Muscle of leg (tissue), 16 donors: ENCODE measurements around the gene FSCB. TPM values are rescaled to one million over a fixed set of nuclear protein-coding genes. Genes with fewer than 3 reads are reported as not detected.
"Not testable (repeated sequence)": the region's sequence is repeated elsewhere in the genome, so short reads cannot be mapped to it uniquely, and the experiment has no call there.

Experiments used
- DNase-seq: peaks from one replicate; pipeline ENCODE4 v3.0.0; 2013
- H3K27ac ChIP-seq: one replicate; pipeline ENCODE4 v1.5.1; 2013; ENCODE audit warnings: mild to moderate bottlenecking, low read length, control low read depth
- H3K27me3 ChIP-seq: one replicate; pipeline ENCODE4 v1.6.1; 2013; ENCODE audit warnings: low read length; ENCODE audit not compliant: control insufficient read depth, insufficient read depth
- H3K36me3 ChIP-seq: one replicate; pipeline ENCODE4 v1.6.1; 2013; ENCODE audit warnings: low read length; ENCODE audit not compliant: control insufficient read depth, insufficient read depth
- H3K4me1 ChIP-seq: one replicate; pipeline ENCODE4 v1.6.1; 2013; ENCODE audit warnings: low read length; ENCODE audit not compliant: control insufficient read depth, insufficient read depth
- H3K4me3 ChIP-seq: one replicate; pipeline ENCODE4 v1.5.1; 2013; ENCODE audit warnings: low read length, control low read depth
- H3K9me3 ChIP-seq: replicated peaks from 2 replicates; pipeline ENCODE4 v1.6.1; 2013; ENCODE audit warnings: low read depth, low read length; ENCODE audit not compliant: control insufficient read depth
- WGBS: methylation state at CpG from one replicate; pipeline ENCODE4 v1.1.5; 2013; ENCODE audit warnings: missing lambda C conversion rate; ENCODE audit not compliant: insufficient coverage; 5-methylcytosine and 5-hydroxymethylcytosine counted together
- long read RNA-seq, 11 donors: transcript quantifications; one replicate each; lab custom pipeline, GENCODE V29; 2026
- polyA plus RNA-seq, 8 donors: library from polyadenylated mRNA; unstranded; fragments of 120-200 nt; gene quantifications; one replicate each; pipeline versions ENCODE4 v1.2.1 to v1.2.3, GENCODE V29; 2013; ENCODE audit warnings: inconsistent platforms in 1 of 8, low replicate concordance in 1 of 8; ENCODE audit not compliant: insufficient read length in 8 of 8, insufficient read depth in 1 of 8
- total RNA-seq: library from RNA; stranded (reverse); fragments of 120-200 nt; gene quantifications from one replicate; pipeline ENCODE4 v1.2.4, GENCODE V29; 2013

The FSCB gene
- 0.04 TPM for total RNA-seq
- polyA plus RNA-seq, result not detected
- long read RNA-seq, donor 1, result 0 reads
- long read RNA-seq, donor 2, result 0 reads
- long read RNA-seq, donor 3, result 0 reads
- long read RNA-seq, donor 4, result 0 reads
- long read RNA-seq, donor 5, result 0 reads
- long read RNA-seq, donor 6, result 0 reads
- long read RNA-seq, donor 7, result 0 reads
- long read RNA-seq, donor 8, result 0 reads
- long read RNA-seq, donor 9, result 0 reads
- long read RNA-seq, donor 10, result 0 reads
- long read RNA-seq, donor 11, result 0 reads

- Histone ChIP-seq H3K4me1 (no peaks in the 10 kb centered on the region), H3K27ac (no peak within 1 kb of the TSS), H3K36me3 (no peaks in the 10 kb centered on the region), H3K4me3 (no peak within 1 kb of the TSS), H3K9me3 (no peaks in the 10 kb centered on the region), H3K27me3 (no peaks in the 10 kb centered on the region)
- no CpG with 5 or more reads among the region's 1 CpG for WGBS
- DNase-seq, result no peak
Measured at GRCh38 chr14:44507183-44507582, at the start of gene FSCB. TSS of gene FSCB (minus strand) at chr14:44507283. CDS start at chr14:44506987, 296 bp downstream.

GRCh38 chr14:44531658-44532057 lies 24.6 kb upstream of the FSCB start:
- DNase-seq, result no peak
- H3K4me1 ChIP-seq, result no peaks in the 10 kb centered on the region
- H3K27ac ChIP-seq, result no peak overlapping the region
- no peaks in the 10 kb centered on the region for H3K36me3 ChIP-seq
- no peaks in the 10 kb centered on the region for H3K27me3 ChIP-seq
- no peaks in the 10 kb centered on the region for H3K9me3 ChIP-seq
- WGBS, result 71% methylated on average over 2 of the region's 2 CpGs
- H3K4me3 ChIP-seq, result no peak overlapping the region

GRCh38 chr14:44530475-44530874 lies 23.4 kb upstream of the FSCB start:
- H3K4me3 ChIP-seq, result no peak overlapping the region
- WGBS, result no CpG with 5 or more reads among the region's 3 CpGs
- no peaks in the 10 kb centered on the region for H3K9me3 ChIP-seq

GRCh38 chr14:44529026-44529425 lies 21.9 kb upstream of the FSCB start:
- no peaks in the 10 kb centered on the region for H3K9me3 ChIP-seq
- no peaks in the 10 kb centered on the region for H3K36me3 ChIP-seq
- H3K4me3 ChIP-seq, result no peak overlapping the region
- H3K4me1 ChIP-seq, result no peaks in the 10 kb centered on the region
- H3K27me3 ChIP-seq, result no peaks in the 10 kb centered on the region
- no peak overlapping the region for H3K27ac ChIP-seq
- no CpG with 5 or more reads among the region's 1 CpG for WGBS
- peak; percentile 47 for DNase-seq

More at GRCh38 chr14:44530475-44530874, 23.4 kb upstream of the FSCB start:
- Histone ChIP-seq H3K27ac (no peak overlapping the region), H3K27me3 (no peaks in the 10 kb centered on the region), H3K36me3 (no peaks in the 10 kb centered on the region), H3K4me1 (no peaks in the 10 kb centered on the region)
- no peak for DNase-seq

GRCh38 chr14:44528180-44528579 lies 21.1 kb upstream of the FSCB start:
- H3K9me3 ChIP-seq, result no peaks in the 10 kb centered on the region
- no peaks in the 10 kb centered on the region for H3K36me3 ChIP-seq
- no peaks in the 10 kb centered on the region for H3K27me3 ChIP-seq
- DNase-seq, result no peak
- H3K4me3 ChIP-seq, result no peak overlapping the region
- H3K4me1 ChIP-seq, result no peaks in the 10 kb centered on the region
- H3K27ac ChIP-seq, result no peak overlapping the region

GRCh38 chr14:44525237-44525636 lies 18.2 kb upstream of the FSCB start:
- H3K27ac ChIP-seq, result no peak overlapping the region
- H3K36me3 ChIP-seq, result no peaks in the 10 kb centered on the region
- no peak for DNase-seq
- H3K27me3 ChIP-seq, result no peaks in the 10 kb centered on the region
- WGBS, result no CpG with 5 or more reads among the region's 3 CpGs
- H3K9me3 ChIP-seq, result no peaks in the 10 kb centered on the region
- H3K4me3 ChIP-seq, result no peak overlapping the region
- H3K4me1 ChIP-seq, result no peaks in the 10 kb centered on the region

GRCh38 chr14:44515668-44516067 lies 8.6 kb upstream of the FSCB start:
- not testable (repeated sequence) for H3K36me3 ChIP-seq, H3K9me3 ChIP-seq, DNase-seq, H3K27ac ChIP-seq, H3K27me3 ChIP-seq, H3K4me1 ChIP-seq, H3K4me3 ChIP-seq
- 78% methylated on average over 4 of the region's 8 CpGs for WGBS

GRCh38 chr14:44508834-44509233 lies 1.8 kb upstream of the FSCB start:
- Histone ChIP-seq H3K36me3 (no peaks in the 10 kb centered on the region), H3K27me3 (no peaks in the 10 kb centered on the region), H3K4me3 (no peak overlapping the region), H3K27ac (no peak overlapping the region), H3K4me1 (no peaks in the 10 kb centered on the region), H3K9me3 (no peaks in the 10 kb centered on the region)
- DNase-seq, result no peak
- WGBS, result 100% methylated on average over 1 of the region's 2 CpGs

- 75% methylated on average over 2 of the region's 3 CpGs for WGBS
- DNase-seq, result no peak
- H3K27me3 ChIP-seq, result no peaks in the 10 kb centered on the region
- no peak overlapping the region for H3K4me3 ChIP-seq
- no peaks in the 10 kb centered on the region for H3K36me3 ChIP-seq
- no peaks in the 10 kb centered on the region for H3K4me1 ChIP-seq
- no peak overlapping the region for H3K27ac ChIP-seq
- no peaks in the 10 kb centered on the region for H3K9me3 ChIP-seq
Measured at GRCh38 chr14:44505588-44505987, 1.5 kb downstream of the FSCB start.

- Histone ChIP-seq H3K36me3 (no peaks in the 10 kb centered on the region), H3K4me3 (no peak overlapping the region), H3K27ac (no peak overlapping the region), H3K4me1 (no peaks in the 10 kb centered on the region), H3K9me3 (no peaks in the 10 kb centered on the region), H3K27me3 (no peaks in the 10 kb centered on the region)
- no peak for DNase-seq
- no CpG with 5 or more reads among the region's 1 CpG for WGBS
Measured at GRCh38 chr14:44497148-44497547, 9.9 kb downstream of the FSCB start.

GRCh38 chr14:44494137-44494536 lies 12.9 kb downstream of the FSCB start:
- Histone ChIP-seq H3K36me3 (no peaks in the 10 kb centered on the region), H3K4me1 (no peaks in the 10 kb centered on the region), H3K27ac (no peak overlapping the region), H3K4me3 (no peak overlapping the region), H3K9me3 (no peaks in the 10 kb centered on the region), H3K27me3 (no peaks in the 10 kb centered on the region)
- DNase-seq, result no peak
